ENCODE measurements around the gene MYO15B.
A peak's percentile ranks its signal among the peaks of the same experiment; 100 is the strongest.

The MYO15B gene

GRCh38 chr17:75624021-75624420, 36.4 kb downstream of the MYO15B start:
- TF ChIP-seq CTCF (IDR thresholded peaks at IDR 0.05; ENCODE audit: low read depth, low read length, missing control alignments): no peak
- no peak for DNase-seq (ENCODE audit: extremely low read depth, low read depth)

DNA sequence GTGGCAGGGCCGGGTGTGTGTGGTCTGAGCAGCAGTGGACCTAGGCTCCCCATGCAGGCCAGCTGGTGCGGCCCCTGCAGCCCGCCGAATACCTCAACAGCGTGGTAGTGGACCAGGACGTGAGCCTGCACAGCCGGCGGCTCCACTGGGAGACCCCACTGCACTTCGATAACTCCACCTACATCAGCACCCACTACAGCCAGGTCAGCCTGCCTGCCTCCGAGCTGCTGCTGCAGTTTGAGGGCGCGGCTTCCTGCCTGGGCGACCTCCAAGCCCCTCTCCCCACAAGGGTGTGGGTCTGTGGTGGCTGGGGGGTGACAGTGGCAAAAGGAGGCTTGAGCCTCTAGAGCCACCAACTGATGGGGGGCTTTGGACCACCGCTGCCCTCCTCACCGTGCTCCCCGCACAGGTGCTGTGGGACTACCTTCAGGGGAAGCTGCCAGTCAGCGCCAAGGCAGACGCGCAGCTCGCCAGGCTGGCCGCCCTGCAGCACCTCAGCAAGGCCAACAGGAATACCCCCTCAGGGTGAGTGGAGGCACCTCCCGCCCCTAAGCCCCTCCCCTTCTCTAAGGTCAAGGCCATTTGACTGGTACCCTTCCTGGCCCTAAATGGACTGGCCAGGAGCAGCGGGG, 37.2 kb downstream of the MYO15B start:
- no peak for DNase-seq (ENCODE audit: extremely low read depth, low read depth)
- H3K4me3 ChIP-seq (replicated peaks; ENCODE audit: low read depth, low read length): no peak overlapping the region
- TF ChIP-seq CTCF (IDR thresholded peaks at IDR 0.05; ENCODE audit: low read depth, low read length, missing control alignments): no peak

More at GRCh38 chr17:75624021-75624420, 36.4 kb downstream of the MYO15B start:
- H3K4me3 ChIP-seq (replicated peaks; ENCODE audit: low read depth, low read length): no peak overlapping the region

DNA sequence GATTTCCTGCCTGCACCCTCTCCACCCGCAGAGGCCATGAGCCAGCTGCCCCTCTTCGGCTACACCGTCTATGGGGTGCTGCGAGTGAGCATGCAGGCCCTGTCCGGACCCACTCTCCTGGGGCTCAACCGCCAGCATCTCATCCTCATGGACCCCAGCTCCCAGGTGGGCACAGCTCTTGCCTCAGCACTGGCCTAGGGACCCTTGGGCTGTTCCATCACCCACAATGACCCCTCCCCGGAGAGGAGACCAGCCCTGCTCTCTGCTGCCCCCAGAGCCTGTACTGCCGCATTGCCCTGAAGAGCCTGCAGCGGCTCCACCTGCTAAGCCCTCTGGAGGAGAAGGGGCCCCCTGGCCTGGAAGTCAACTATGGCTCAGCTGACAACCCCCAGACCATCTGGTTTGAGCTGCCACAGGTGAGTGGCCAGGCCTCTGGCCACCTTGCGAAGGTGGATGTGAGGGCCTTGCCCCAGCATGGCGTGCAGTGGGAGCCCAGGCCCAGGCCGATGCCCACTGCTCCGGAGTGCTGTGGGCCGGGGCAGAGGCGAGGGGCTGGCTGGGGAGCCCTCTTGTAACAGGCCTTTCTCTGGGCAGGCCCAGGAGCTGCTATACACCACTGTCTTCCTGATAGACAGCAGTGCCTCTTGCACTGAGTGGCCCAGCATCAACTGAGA, 38.4 kb downstream of the MYO15B start:
- no peak overlapping the region for H3K4me3 ChIP-seq (replicated peaks; ENCODE audit: low read depth, low read length)
- no peak for DNase-seq (ENCODE audit: extremely low read depth, low read depth)
- peak; percentile 83 for TF ChIP-seq CTCF (IDR thresholded peaks at IDR 0.05; ENCODE audit: low read depth, low read length, missing control alignments)

- DNase-seq (ENCODE audit: extremely low read depth, low read depth): no peak
- TF ChIP-seq CTCF (IDR thresholded peaks at IDR 0.05; ENCODE audit: low read depth, low read length, missing control alignments): no peak
- no peak overlapping the region for H3K4me3 ChIP-seq (replicated peaks; ENCODE audit: low read depth, low read length)
Measured at GRCh38 chr17:75626496-75627038, 39.0 kb downstream of the MYO15B start.

DNA sequence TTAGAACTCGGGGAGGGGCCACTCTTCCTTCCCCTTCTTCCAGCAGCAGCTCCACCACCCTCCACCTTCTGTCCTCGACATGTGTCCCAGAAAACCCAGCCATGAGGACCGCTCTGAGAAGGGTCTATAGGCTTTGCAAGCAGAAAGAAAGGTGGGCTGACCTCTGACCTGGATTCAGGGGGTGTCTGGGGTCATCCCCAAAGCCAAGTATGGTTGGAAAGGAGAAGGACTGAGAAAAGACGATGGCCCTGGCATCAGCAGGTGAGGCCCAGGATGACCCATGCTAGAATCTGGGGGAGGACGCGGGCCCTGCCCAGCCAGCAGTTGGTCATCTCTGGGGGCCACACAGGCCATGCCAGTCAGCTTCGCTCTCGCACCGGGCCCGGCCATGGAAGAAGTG, 39.5 kb downstream of the MYO15B start:
- DNase-seq (ENCODE audit: extremely low read depth, low read depth): no peak
- TF ChIP-seq CTCF (IDR thresholded peaks at IDR 0.05; ENCODE audit: low read depth, low read length, missing control alignments): no peak
- no peak overlapping the region for H3K4me3 ChIP-seq (replicated peaks; ENCODE audit: low read depth, low read length)

GRCh38 chr17:75628425-75628824, 40.8 kb downstream of the MYO15B start:
- no peak for TF ChIP-seq CTCF (IDR thresholded peaks at IDR 0.05; ENCODE audit: low read depth, low read length, missing control alignments)
- no peak for DNase-seq (ENCODE audit: extremely low read depth, low read depth)

More at GRCh38 chr17:75628425-75628824, 40.8 kb downstream of the MYO15B start:
- H3K4me3 ChIP-seq (replicated peaks; ENCODE audit: low read depth, low read length): no peak overlapping the region
